ENCODE data around the gene SERPINA12. TPM values are rescaled to one million over a fixed set of nuclear protein-coding genes. Genes with fewer than 3 reads are reported as not detected.

SERPINA12 gene
- total and polyA plus RNA-seq, 2 of the 13 experiments (the other 11 are each of a cell fraction or from before 2014, with no cell fraction given): 0.08 TPM; not detected in 1

- TF ChIP-seq ZNF503 (CRISPR knock-in tag; IDR thresholded peaks at IDR 0.05) (no peak), NFKB2 (CRISPR knock-in tag; IDR thresholded peaks at IDR 0.05; ENCODE audit: borderline replicate concordance) (no peak), SRF (IDR thresholded peaks at IDR 0.05; ENCODE audit: low read depth, low read length) (no peak), MXI1 (IDR thresholded peaks at IDR 0.05; ENCODE audit: borderline replicate concordance, low read depth, low read length) (peak; percentile 47; the same call in 1 of the 3 replicates), MIER2 (CRISPR knock-in tag; IDR thresholded peaks at IDR 0.05) (no peak; the same call in 1 of the 2 replicates), NFE2L2 (IDR thresholded peaks at IDR 0.05; ENCODE audit: low read length) (no peak), PHB2 (IDR thresholded peaks at IDR 0.05; ENCODE audit: partially characterized antibody) (no peak), NBN (conservative IDR thresholded peaks at IDR 0.05) (no peak), HCFC1 (IDR thresholded peaks at IDR 0.05; ENCODE audit: low read depth, low read length) (no peak), ZFP1 (CRISPR knock-in tag; IDR thresholded peaks at IDR 0.05) (no peak), ZNF747 (CRISPR knock-in tag; IDR thresholded peaks at IDR 0.05; ENCODE audit: borderline replicate concordance) (no peak), ZNF720 (CRISPR knock-in tag; IDR thresholded peaks at IDR 0.05) (no peak), TFDP2 (CRISPR knock-in tag; IDR thresholded peaks at IDR 0.05) (no peak), KLF13 (CRISPR knock-in tag; IDR thresholded peaks at IDR 0.05) (no peak), ZNF784 (CRISPR knock-in tag; IDR thresholded peaks at IDR 0.05; ENCODE audit: borderline replicate concordance) (0 out of 2 replicates have a peak, but pooled peaks have one; percentile 2), ZNF496 (CRISPR knock-in tag; IDR thresholded peaks at IDR 0.05; ENCODE audit: insufficient replicate concordance) (no peak), RBAK (CRISPR knock-in tag; IDR thresholded peaks at IDR 0.05) (no peak), RAD51 (IDR thresholded peaks at IDR 0.05; ENCODE audit: borderline replicate concordance) (no peak), ZSCAN21 (CRISPR knock-in tag; IDR thresholded peaks at IDR 0.05; ENCODE audit: borderline replicate concordance) (0 out of 2 replicates have a peak, but pooled peaks have one; percentile 45), ZNF552 (CRISPR knock-in tag; IDR thresholded peaks at IDR 0.05; ENCODE audit: borderline replicate concordance) (no peak)
- TF ChIP-seq, protein P1, sequence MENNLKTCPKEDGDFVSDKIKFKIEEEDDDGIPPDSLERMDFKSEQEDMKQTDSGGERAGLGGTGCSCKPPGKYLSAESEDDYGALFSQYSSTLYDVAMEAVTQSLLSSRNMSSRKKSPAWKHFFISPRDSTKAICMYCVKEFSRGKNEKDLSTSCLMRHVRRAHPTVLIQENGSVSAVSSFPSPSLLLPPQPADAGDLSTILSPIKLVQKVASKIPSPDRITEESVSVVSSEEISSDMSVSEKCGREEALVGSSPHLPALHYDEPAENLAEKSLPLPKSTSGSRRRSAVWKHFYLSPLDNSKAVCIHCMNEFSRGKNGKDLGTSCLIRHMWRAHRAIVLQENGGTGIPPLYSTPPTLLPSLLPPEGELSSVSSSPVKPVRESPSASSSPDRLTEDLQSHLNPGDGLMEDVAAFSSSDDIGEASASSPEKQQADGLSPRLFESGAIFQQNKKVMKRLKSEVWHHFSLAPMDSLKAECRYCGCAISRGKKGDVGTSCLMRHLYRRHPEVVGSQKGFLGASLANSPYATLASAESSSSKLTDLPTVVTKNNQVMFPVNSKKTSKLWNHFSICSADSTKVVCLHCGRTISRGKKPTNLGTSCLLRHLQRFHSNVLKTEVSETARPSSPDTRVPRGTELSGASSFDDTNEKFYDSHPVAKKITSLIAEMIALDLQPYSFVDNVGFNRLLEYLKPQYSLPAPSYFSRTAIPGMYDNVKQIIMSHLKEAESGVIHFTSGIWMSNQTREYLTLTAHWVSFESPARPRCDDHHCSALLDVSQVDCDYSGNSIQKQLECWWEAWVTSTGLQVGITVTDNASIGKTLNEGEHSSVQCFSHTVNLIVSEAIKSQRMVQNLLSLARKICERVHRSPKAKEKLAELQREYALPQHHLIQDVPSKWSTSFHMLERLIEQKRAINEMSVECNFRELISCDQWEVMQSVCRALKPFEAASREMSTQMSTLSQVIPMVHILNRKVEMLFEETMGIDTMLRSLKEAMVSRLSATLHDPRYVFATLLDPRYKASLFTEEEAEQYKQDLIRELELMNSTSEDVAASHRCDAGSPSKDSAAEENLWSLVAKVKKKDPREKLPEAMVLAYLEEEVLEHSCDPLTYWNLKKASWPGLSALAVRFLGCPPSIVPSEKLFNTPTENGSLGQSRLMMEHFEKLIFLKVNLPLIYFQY (CRISPR knock-in tag; IDR thresholded peaks at IDR 0.05; ENCODE audit: borderline replicate concordance): no peak
- TF ChIP-seq, protein P2, sequence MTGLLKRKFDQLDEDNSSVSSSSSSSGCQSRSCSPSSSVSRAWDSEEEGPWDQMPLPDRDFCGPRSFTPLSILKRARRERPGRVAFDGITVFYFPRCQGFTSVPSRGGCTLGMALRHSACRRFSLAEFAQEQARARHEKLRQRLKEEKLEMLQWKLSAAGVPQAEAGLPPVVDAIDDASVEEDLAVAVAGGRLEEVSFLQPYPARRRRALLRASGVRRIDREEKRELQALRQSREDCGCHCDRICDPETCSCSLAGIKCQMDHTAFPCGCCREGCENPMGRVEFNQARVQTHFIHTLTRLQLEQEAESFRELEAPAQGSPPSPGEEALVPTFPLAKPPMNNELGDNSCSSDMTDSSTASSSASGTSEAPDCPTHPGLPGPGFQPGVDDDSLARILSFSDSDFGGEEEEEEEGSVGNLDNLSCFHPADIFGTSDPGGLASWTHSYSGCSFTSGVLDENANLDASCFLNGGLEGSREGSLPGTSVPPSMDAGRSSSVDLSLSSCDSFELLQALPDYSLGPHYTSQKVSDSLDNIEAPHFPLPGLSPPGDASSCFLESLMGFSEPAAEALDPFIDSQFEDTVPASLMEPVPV (CRISPR knock-in tag; IDR thresholded peaks at IDR 0.05): no peak
Observed at GRCh38 chr14:94451091-94451771, 58.0 kb downstream of the SERPINA12 start (continued).

Data from HepG2 (cell line).